GM12801 (cell line): ENCODE results near the gene GLRA1.

ENCODE experiments used
- CTCF ChIP-seq: IDR thresholded peaks from one replicate; pipeline ENCODE4 v1.5.1; 2011; ENCODE audit warnings: control low read depth; ENCODE audit not compliant: insufficient read length; ENCODE audit errors: extremely low read depth

The GLRA1 gene

GRCh38 chr5:151780348-151780747 lies 144.3 kb downstream of the GLRA1 start:
- no peak for TF ChIP-seq CTCF

- TF ChIP-seq CTCF: no peak
These were observed 145.0 kb downstream of the GLRA1 start for GRCh38 chr5:151779531-151780125.

GRCh38 chr5:151775025-151775606 lies 149.5 kb downstream of the GLRA1 start:
- no peak for TF ChIP-seq CTCF

GRCh38 chr5:151773951-151774350 lies 150.7 kb downstream of the GLRA1 start:
- TF ChIP-seq CTCF: no peak

GRCh38 chr5:151772846-151773561 lies 151.6 kb downstream of the GLRA1 start:
- no peak for TF ChIP-seq CTCF
